NCI-H1105 (cell line): ENCODE measurements around the gene EDIL3.
"Not testable (repeated sequence)": the region's sequence is repeated elsewhere in the genome, so short reads cannot be mapped to it uniquely, and the experiment has no call there.

Experiments used
- DNase-seq: peaks from one replicate; lab custom pipeline; 2025; lab: John Stamatoyannopoulos, UW

The EDIL3 gene

GRCh38 chr5:84299959-84300358, 84.7 kb downstream of the EDIL3 start:
- no peak for DNase-seq

GRCh38 chr5:84298628-84299027, 86.1 kb downstream of the EDIL3 start:
- no peak for DNase-seq

- DNase-seq, result not testable (repeated sequence)
Observed at GRCh38 chr5:84297641-84298040, 87.0 kb downstream of the EDIL3 start.

GRCh38 chr5:84292788-84293653, 91.7 kb downstream of the EDIL3 start:
- no peak for DNase-seq

- no peak for DNase-seq
Observed at GRCh38 chr5:84292000-84292642, 92.6 kb downstream of the EDIL3 start.

- no peak for DNase-seq
Observed at GRCh38 chr5:84290673-84291072, 94.0 kb downstream of the EDIL3 start.

GRCh38 chr5:84290161-84290560, 94.5 kb downstream of the EDIL3 start:
- DNase-seq, result no peak

GRCh38 chr5:84287951-84288350, 96.7 kb downstream of the EDIL3 start:
- DNase-seq, result no peak

- DNase-seq, result peak; percentile 14
Observed at GRCh38 chr5:84286662-84287061, 98.0 kb downstream of the EDIL3 start.

GRCh38 chr5:84285641-84286637, 98.7 kb downstream of the EDIL3 start:
- DNase-seq, result no peak

- DNase-seq, result no peak
Observed at GRCh38 chr5:84281383-84281782, 103.3 kb downstream of the EDIL3 start.

- DNase-seq, result no peak
Observed at GRCh38 chr5:84279234-84279633, 105.4 kb downstream of the EDIL3 start.

GRCh38 chr5:84275609-84276008, 109.1 kb downstream of the EDIL3 start:
- DNase-seq, result no peak

- no peak for DNase-seq
Observed at GRCh38 chr5:84274585-84275468, 109.9 kb downstream of the EDIL3 start.

- DNase-seq, result no peak
Observed at GRCh38 chr5:84273517-84273883, 111.2 kb downstream of the EDIL3 start.

GRCh38 chr5:84272771-84273516, 111.7 kb downstream of the EDIL3 start:
- DNase-seq, result no peak

GRCh38 chr5:84265739-84266550, 118.7 kb downstream of the EDIL3 start:
- DNase-seq, result no peak

GRCh38 chr5:84265130-84265529, 119.5 kb downstream of the EDIL3 start:
- no peak for DNase-seq

GRCh38 chr5:84260939-84261338, 123.7 kb downstream of the EDIL3 start:
- no peak for DNase-seq

- DNase-seq, result no peak
Observed at GRCh38 chr5:84260140-84260539, 124.5 kb downstream of the EDIL3 start.
